ENCODE data around the gene PRDM8.
A peak's percentile ranks its signal among the peaks of the same experiment; 100 is the strongest.

The PRDM8 gene

GRCh38 chr4:80183250-80184052 lies 13.9 kb upstream of the PRDM8 start:
- DNase-seq (ENCODE audit: low read depth, low spot score): no peak

GRCh38 chr4:80184053-80184824 lies 13.1 kb upstream of the PRDM8 start:
- DNase-seq (ENCODE audit: low read depth, low spot score): peak; percentile 89

- no peak for DNase-seq (ENCODE audit: low read depth, low spot score)
Observed at GRCh38 chr4:80184825-80185756, 12.2 kb upstream of the PRDM8 start.

- DNase-seq (ENCODE audit: low read depth, low spot score): no peak
Observed at GRCh38 chr4:80185787-80186548, 11.3 kb upstream of the PRDM8 start.

- DNase-seq (ENCODE audit: low read depth, low spot score): no peak
Observed at GRCh38 chr4:80186676-80187075, 10.6 kb upstream of the PRDM8 start.

GRCh38 chr4:80187677-80188076 lies 9.6 kb upstream of the PRDM8 start:
- no peak for DNase-seq (ENCODE audit: low read depth, low spot score)

- DNase-seq (ENCODE audit: low read depth, low spot score): no peak
Observed at GRCh38 chr4:80188457-80188800, 8.9 kb upstream of the PRDM8 start.

- no peak for DNase-seq (ENCODE audit: low read depth, low spot score)
Observed at GRCh38 chr4:80188801-80189458, 8.4 kb upstream of the PRDM8 start.

- no peak for DNase-seq (ENCODE audit: low read depth, low spot score)
Observed at GRCh38 chr4:80189581-80189955, 7.7 kb upstream of the PRDM8 start.

- DNase-seq (ENCODE audit: low read depth, low spot score): no peak
Observed at GRCh38 chr4:80189956-80190677, 7.2 kb upstream of the PRDM8 start.

- DNase-seq (ENCODE audit: low read depth, low spot score): no peak
Observed at GRCh38 chr4:80192252-80192866, 4.9 kb upstream of the PRDM8 start.

- no peak for DNase-seq (ENCODE audit: low read depth, low spot score)
Observed at GRCh38 chr4:80192937-80193336, 4.4 kb upstream of the PRDM8 start.

GRCh38 chr4:80195441-80196140 lies 1.7 kb upstream of the PRDM8 start:
- DNase-seq (ENCODE audit: low read depth, low spot score): no peak

- DNase-seq (ENCODE audit: low read depth, low spot score): no peak
Observed at GRCh38 chr4:80196259-80196921, 913 bp upstream of the PRDM8 start.

GRCh38 chr4:80197601-80198440 lies 518 bp downstream of the PRDM8 start:
- peak; percentile 52 for DNase-seq (ENCODE audit: low read depth, low spot score)

- no peak for DNase-seq (ENCODE audit: low read depth, low spot score)
Observed at GRCh38 chr4:80198441-80198837, 1.1 kb downstream of the PRDM8 start.

- DNase-seq (ENCODE audit: low read depth, low spot score): no peak
Observed at GRCh38 chr4:80199004-80199560, 1.8 kb downstream of the PRDM8 start.

Data from ELF-1 (cell line).